Mucosa of rectum (tissue), 2 donors: Measurements from ENCODE around the gene MORF4L1.
A peak's percentile ranks its signal among the peaks of the same experiment; 100 is the strongest.

Experiments used
- H3K27ac ChIP-seq, 2 donors: one replicate each; pipeline ENCODE4 v1.7.0; 2013; ENCODE audit warnings: inconsistent platforms in 2 of 2, low read depth in 2 of 2, low read length in 2 of 2
- H3K27me3 ChIP-seq, 2 donors: one replicate each; pipeline ENCODE4 v1.7.0; 2013; ENCODE audit warnings: low read length in 2 of 2; ENCODE audit not compliant: control insufficient read depth in 2 of 2, insufficient read depth in 2 of 2
- H3K36me3 ChIP-seq, 2 donors: one replicate each; pipeline ENCODE4 v1.7.0; 2013; ENCODE audit warnings: low read length in 2 of 2; ENCODE audit not compliant: control insufficient read depth in 2 of 2, insufficient read depth in 2 of 2
- H3K4me1 ChIP-seq, 2 donors: one replicate each; pipeline ENCODE4 v1.7.0; 2013; ENCODE audit warnings: low read length in 2 of 2, mild to moderate bottlenecking in 1 of 2; ENCODE audit not compliant: control insufficient read depth in 2 of 2, insufficient read depth in 2 of 2
- H3K4me3 ChIP-seq, 2 donors: one replicate each; pipeline ENCODE4 v1.7.0; 2013; ENCODE audit warnings: low read length in 2 of 2
- H3K9ac ChIP-seq, 2 donors: one replicate each; pipeline ENCODE4 v1.7.0; 2013; ENCODE audit warnings: low read length in 2 of 2, low read depth in 1 of 2, mild to moderate bottlenecking in 1 of 2
- H3K9me3 ChIP-seq, 2 donors: one replicate each; pipeline ENCODE4 v1.7.0; 2013; ENCODE audit warnings: low read length in 2 of 2; ENCODE audit not compliant: control insufficient read depth in 2 of 2
- donor health status: healthy.
- donor health status: Normal muscosa, but diverticular disease.

Gene MORF4L1

GRCh38 chr15:78932258-78932808 lies 59.6 kb downstream of the MORF4L1 start:
- no peak overlapping the region for H3K4me3 ChIP-seq
- H3K9me3 ChIP-seq: no peaks in the 10 kb centered on the region
- H3K27ac ChIP-seq: no peak overlapping the region
- no peaks in the 10 kb centered on the region for H3K27me3 ChIP-seq
- no peaks in the 10 kb centered on the region for H3K4me1 ChIP-seq
- H3K36me3 ChIP-seq: peaks cover 7 to 12% of the 10 kb centered on the region in 2 donors
- no peak overlapping the region for H3K9ac ChIP-seq

- Histone ChIP-seq H3K4me1 (no peaks in the 10 kb centered on the region), H3K4me3 (no peak overlapping the region), H3K9ac (no peak overlapping the region), H3K9me3 (no peaks in the 10 kb centered on the region), H3K36me3 (peaks cover 0 to 6% of the 10 kb centered on the region in 2 donors), H3K27ac (no peak overlapping the region), H3K27me3 (no peaks in the 10 kb centered on the region)
Observed at GRCh38 chr15:78933187-78933822, 60.6 kb downstream of the MORF4L1 start.

GRCh38 chr15:78933823-78934654 lies 61.3 kb downstream of the MORF4L1 start:
- H3K9ac ChIP-seq: no peak overlapping the region
- no peak overlapping the region for H3K4me3 ChIP-seq
- H3K36me3 ChIP-seq: peaks cover 0 to 6% of the 10 kb centered on the region in 2 donors
- no peaks in the 10 kb centered on the region for H3K27me3 ChIP-seq
- H3K4me1 ChIP-seq: no peaks in the 10 kb centered on the region
- no peak overlapping the region for H3K27ac ChIP-seq
- H3K9me3 ChIP-seq: no peaks in the 10 kb centered on the region

- no peak overlapping the region for H3K9ac ChIP-seq
- H3K27ac ChIP-seq: no peak overlapping the region
Observed at GRCh38 chr15:78934655-78935023, 61.9 kb downstream of the MORF4L1 start.

GRCh38 chr15:78937132-78937739 lies 64.5 kb downstream of the MORF4L1 start:
- H3K36me3 ChIP-seq: peaks cover 0 to 4% of the 10 kb centered on the region in 2 donors
- no peak overlapping the region for H3K9ac ChIP-seq
- peak overlapping the region; percentile 14 to 45 for H3K27ac ChIP-seq
- H3K27me3 ChIP-seq: no peaks in the 10 kb centered on the region
- peaks cover 0 to 3% of the 10 kb centered on the region in 2 donors for H3K4me1 ChIP-seq
- no peaks in the 10 kb centered on the region for H3K9me3 ChIP-seq
- no peak overlapping the region for H3K4me3 ChIP-seq

More at GRCh38 chr15:78934655-78935023, 61.9 kb downstream of the MORF4L1 start:
- Histone ChIP-seq H3K36me3 (peaks cover 0 to 6% of the 10 kb centered on the region in 2 donors), H3K4me1 (peaks cover 0 to 3% of the 10 kb centered on the region in 2 donors), H3K9me3 (no peaks in the 10 kb centered on the region), H3K4me3 (no peak overlapping the region), H3K27me3 (no peaks in the 10 kb centered on the region)

GRCh38 chr15:78938658-78939488 lies 66.2 kb downstream of the MORF4L1 start:
- Histone ChIP-seq H3K4me1 (peaks cover 0 to 3% of the 10 kb centered on the region in 2 donors), H3K36me3 (peaks cover 0 to 4% of the 10 kb centered on the region in 2 donors), H3K9me3 (no peaks in the 10 kb centered on the region), H3K4me3 (peak overlapping the region in 1 of 2 donors; percentile 28), H3K27ac (peak overlapping the region in 1 of 2 donors; percentile 48), H3K27me3 (no peaks in the 10 kb centered on the region), H3K9ac (no peak overlapping the region)

- H3K36me3 ChIP-seq: no peaks in the 10 kb centered on the region
- H3K27me3 ChIP-seq: no peaks in the 10 kb centered on the region
- H3K4me3 ChIP-seq: peak overlapping the region in 1 of 2 donors; percentile 34
- peaks cover 5 to 11% of the 10 kb centered on the region in 2 donors for H3K4me1 ChIP-seq
- H3K27ac ChIP-seq: no peak overlapping the region
- no peaks in the 10 kb centered on the region for H3K9me3 ChIP-seq
- H3K9ac ChIP-seq: no peak overlapping the region
Observed at GRCh38 chr15:78942741-78943140, 70.1 kb downstream of the MORF4L1 start.

- Histone ChIP-seq H3K9ac (peak overlapping the region; percentile 65 to 72), H3K27ac (peak overlapping the region in 1 of 2 donors; percentile 41), H3K4me3 (peak overlapping the region in 1 of 2 donors; percentile 76)
Observed at GRCh38 chr15:78943692-78944091, 71.0 kb downstream of the MORF4L1 start.

GRCh38 chr15:78944202-78944625 lies 71.5 kb downstream of the MORF4L1 start:
- Histone ChIP-seq H3K36me3 (no peaks in the 10 kb centered on the region), H3K27me3 (no peaks in the 10 kb centered on the region), H3K4me3 (peak overlapping the region; percentile 74 to 76), H3K4me1 (peaks cover 5 to 11% of the 10 kb centered on the region in 2 donors), H3K9ac (peak overlapping the region; percentile 65 to 72), H3K27ac (peak overlapping the region; percentile 41 to 63), H3K9me3 (no peaks in the 10 kb centered on the region)

More at GRCh38 chr15:78943692-78944091, 71.0 kb downstream of the MORF4L1 start:
- Histone ChIP-seq H3K27me3 (no peaks in the 10 kb centered on the region), H3K9me3 (no peaks in the 10 kb centered on the region), H3K36me3 (no peaks in the 10 kb centered on the region), H3K4me1 (peaks cover 5 to 11% of the 10 kb centered on the region in 2 donors)
